Thyroid gland (tissue), 4 donors: Measurements from ENCODE around the gene CCNJ. TPM values are rescaled to one million over a fixed set of nuclear protein-coding genes. Genes with fewer than 3 reads are reported as not detected.
"Not testable (repeated sequence)": the region's sequence is repeated elsewhere in the genome, so short reads cannot be mapped to it uniquely, and the experiment has no call there.

Experiments
- DNase-seq, 2 donors: peaks; one replicate each; pipeline ENCODE4 v3.0.0-alpha.2; 2019
- H3K27ac ChIP-seq, 3 donors: fragments of 200-600 bp; sonication (generic); 1 replicate in 2 of 3; 2 replicates in 1 of 3; pipeline ENCODE4 v1.5.1; 2016 to 2019; ENCODE audit warnings: mild to moderate bottlenecking in 1 of 3, moderate library complexity in 1 of 3
- H3K27me3 ChIP-seq: fragments of 200-600 bp; sonication (generic); one replicate; pipeline ENCODE4 v1.5.1; 2019
- H3K36me3 ChIP-seq, 2 donors: fragments of 200-600 bp; sonication (generic); one replicate each; pipeline ENCODE4 v1.5.1; 2016 to 2019
- H3K4me1 ChIP-seq, 2 donors: fragments of 200-600 bp; sonication (generic); one replicate each; pipeline ENCODE4 v1.5.1; 2017 to 2019
- H3K4me3 ChIP-seq, 3 donors: fragments of 200-600 bp; sonication (generic); replicated peaks in 1 of 3; 1 replicate in 2 of 3; 2 replicates in 1 of 3; pipeline ENCODE4 v1.5.1; 2016; ENCODE audit warnings: mild to moderate bottlenecking in 1 of 3
- H3K9me3 ChIP-seq: fragments of 200-600 bp; sonication (generic); one replicate; pipeline ENCODE4 v1.5.1; 2017
- CTCF ChIP-seq, 6 experiments: fragments of 200-600 bp in 3 of 6; fragments of 450-650 bp in 3 of 6; sonication (generic) in 3 of 6; IDR thresholded peaks; one replicate each; pipeline ENCODE4 v1.5.1; 2016 to 2019; ENCODE audit warnings: antibody characterized with exemption in 6 of 6, mild to moderate bottlenecking in 2 of 6, inconsistent platforms in 1 of 6, moderate library complexity in 1 of 6
- POLR2A ChIP-seq, 2 donors: fragments of 450-650 bp; IDR thresholded peaks; one replicate each; pipeline ENCODE4 v1.6.1; 2017; ENCODE audit warnings: antibody characterized with exemption in 2 of 2, mild to moderate bottlenecking in 2 of 2, moderate library complexity in 1 of 2
- WGBS, 2 donors: methylation state at CpG; one replicate each; pipeline ENCODE4 v1.1.5; 2017; 5-methylcytosine and 5-hydroxymethylcytosine counted together
- intact Hi-C: fragments of 100-400 bp; cut with DNase I; formaldehyde crosslinking; loops from one replicate; pipeline ENCODE4 v1.15.1; 2023
- total RNA-seq, 4 donors: library from RNA; depleted of rRNA; stranded (reverse); fragments of >200 nt; gene quantifications; one replicate each; pipeline ENCODE4 v1.2.3, GENCODE V29; 2016

The CCNJ gene
- total RNA-seq, 4 donors from 2014 or later: 4.6 to 10.6 (median 5.8) TPM

DNA sequence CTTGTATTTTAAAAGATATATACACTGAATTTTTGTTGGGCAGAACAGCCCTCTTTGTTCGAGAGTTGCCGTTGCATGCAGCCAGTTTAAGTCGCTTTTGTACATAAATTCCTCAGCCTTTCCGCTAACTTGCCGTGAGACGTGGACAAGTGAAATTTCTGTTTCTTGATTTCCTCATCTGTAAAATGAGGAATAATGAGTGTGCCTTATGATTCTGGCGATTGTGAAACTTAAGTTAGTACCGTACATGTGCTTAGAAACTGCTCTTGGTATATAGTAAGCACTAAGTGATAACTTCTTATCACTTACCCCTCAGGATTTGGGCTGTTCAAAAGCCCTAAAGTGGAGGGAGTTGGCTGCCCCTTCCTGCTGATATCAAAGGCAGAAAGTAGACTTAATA lies 1.4 kb downstream of the CCNJ start:
- no peak for DNase-seq
- H3K9me3 ChIP-seq: no peaks in the 10 kb centered on the region
- no peaks in the 10 kb centered on the region for H3K36me3 ChIP-seq
- 51 to 65% methylated on average over 8 of the region's 8 CpGs for WGBS, 2 donors
- TF ChIP-seq POLR2A (IDR thresholded peaks at IDR 0.05): no peak
- TF ChIP-seq CTCF (IDR thresholded peaks at IDR 0.05): no peak
- intact Hi-C loops: no loop called here
- H3K27me3 ChIP-seq: no peaks in the 10 kb centered on the region
- H3K4me1 ChIP-seq: peaks cover 7 to 9% of the 10 kb centered on the region in 2 donors
- peak overlapping the region in 1 of 3 donors; percentile 76 for H3K27ac ChIP-seq
- H3K4me3 ChIP-seq: peak overlapping the region in 1 of 3 donors; percentile 90

DNA sequence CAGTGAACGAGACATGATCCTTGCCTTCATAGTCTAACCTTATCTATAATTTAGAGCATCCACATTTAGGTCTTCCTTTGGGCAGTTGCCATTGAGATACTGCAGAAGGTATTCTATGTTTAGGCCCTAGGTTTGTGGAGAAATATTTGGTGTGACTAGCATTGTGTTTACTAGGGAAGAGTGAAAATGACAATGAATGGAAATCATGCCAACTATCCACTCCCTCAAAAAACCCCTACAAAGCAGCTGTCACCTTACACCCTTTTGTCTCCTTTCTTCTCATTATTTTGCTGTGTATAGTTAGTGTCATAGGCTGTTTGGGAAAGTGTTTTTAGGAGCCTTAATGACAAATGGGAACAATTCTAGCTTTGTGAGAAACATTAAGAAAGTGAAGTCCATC lies 3.2 kb downstream of the CCNJ start:
- no peak overlapping the region for H3K4me3 ChIP-seq
- TF ChIP-seq POLR2A (IDR thresholded peaks at IDR 0.05) (no peak), CTCF (IDR thresholded peaks at IDR 0.05) (no peak)
- intact Hi-C loops: no loop called here
- H3K27me3 ChIP-seq: no peaks in the 10 kb centered on the region
- H3K36me3 ChIP-seq: no peaks in the 10 kb centered on the region
- 89 to 96% methylated on average over 1 of the region's 1 CpG for WGBS, 2 donors
- no peak for DNase-seq
- no peak overlapping the region for H3K27ac ChIP-seq
- H3K4me1 ChIP-seq: peaks cover 7 to 9% of the 10 kb centered on the region in 2 donors
- no peaks in the 10 kb centered on the region for H3K9me3 ChIP-seq

DNA sequence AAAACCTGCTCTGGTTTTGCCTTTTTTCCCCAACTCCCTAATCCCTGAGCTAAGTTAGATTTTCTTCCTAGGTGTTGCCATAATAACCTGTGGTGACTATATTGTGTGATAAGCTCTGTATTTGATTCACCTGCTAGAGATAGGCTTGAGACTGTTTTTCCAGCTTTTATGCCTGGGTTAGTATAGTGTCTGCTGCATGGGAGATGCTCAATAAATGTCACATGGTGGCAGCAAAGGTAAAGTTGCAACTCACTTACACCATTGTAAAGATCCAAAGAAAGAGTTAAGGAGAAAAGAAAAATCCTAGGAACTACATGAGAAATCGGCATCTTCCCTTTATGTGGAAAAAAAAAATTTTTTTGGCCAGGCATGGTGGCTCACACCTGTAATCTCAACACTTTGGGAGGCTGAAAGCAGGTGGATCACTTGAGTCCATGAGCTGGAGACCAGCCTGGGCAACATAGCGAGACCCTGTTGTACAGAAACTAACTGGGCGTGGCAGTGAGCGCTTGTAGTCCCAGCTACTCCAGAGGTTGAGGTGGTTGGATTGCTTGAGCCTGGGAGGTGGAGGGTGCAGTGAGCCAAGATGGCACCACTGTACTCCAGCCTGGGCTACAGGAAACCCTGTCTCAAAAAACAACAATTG lies 3.7 kb downstream of the CCNJ start:
- H3K9me3 ChIP-seq: no peaks in the 10 kb centered on the region
- WGBS, 2 donors: 94 to 97% methylated on average over 4 of the region's 4 CpGs
- no peak overlapping the region for H3K27ac ChIP-seq
- intact Hi-C loops: no loop called here
- no peaks in the 10 kb centered on the region for H3K36me3 ChIP-seq
- DNase-seq: no peak
- H3K4me3 ChIP-seq: no peak overlapping the region
- H3K4me1 ChIP-seq: peaks cover 7 to 9% of the 10 kb centered on the region in 2 donors
- TF ChIP-seq POLR2A (IDR thresholded peaks at IDR 0.05) (no peak), CTCF (IDR thresholded peaks at IDR 0.05) (no peak)
- no peaks in the 10 kb centered on the region for H3K27me3 ChIP-seq

DNA sequence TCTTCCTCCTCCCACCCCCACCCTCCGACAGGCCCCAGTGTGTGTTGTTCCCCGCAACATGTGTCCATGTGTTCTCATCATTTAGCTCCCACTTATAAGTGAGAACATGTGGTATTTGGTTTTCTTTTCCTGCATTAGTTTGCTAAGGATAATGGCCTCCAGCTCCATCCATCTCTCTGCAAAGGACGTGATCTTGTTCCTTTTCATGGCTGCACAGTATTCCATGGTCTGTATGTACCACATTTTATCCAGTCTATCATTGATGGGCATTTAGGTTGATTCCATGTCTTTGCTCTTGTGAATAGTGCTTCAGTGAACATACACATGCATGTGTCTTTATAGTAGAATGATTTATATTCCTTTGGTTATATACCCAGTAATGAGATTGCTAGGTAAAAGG lies 4.5 kb downstream of the CCNJ start:
- DNase-seq, H3K4me3 ChIP-seq, H3K27me3 ChIP-seq, H3K36me3 ChIP-seq, H3K9me3 ChIP-seq, H3K27ac ChIP-seq, H3K4me1 ChIP-seq, intact Hi-C loops: not testable (repeated sequence)
- WGBS, 2 donors: 96 to 99% methylated on average over 2 to 3 of the region's 3 CpGs

DNA sequence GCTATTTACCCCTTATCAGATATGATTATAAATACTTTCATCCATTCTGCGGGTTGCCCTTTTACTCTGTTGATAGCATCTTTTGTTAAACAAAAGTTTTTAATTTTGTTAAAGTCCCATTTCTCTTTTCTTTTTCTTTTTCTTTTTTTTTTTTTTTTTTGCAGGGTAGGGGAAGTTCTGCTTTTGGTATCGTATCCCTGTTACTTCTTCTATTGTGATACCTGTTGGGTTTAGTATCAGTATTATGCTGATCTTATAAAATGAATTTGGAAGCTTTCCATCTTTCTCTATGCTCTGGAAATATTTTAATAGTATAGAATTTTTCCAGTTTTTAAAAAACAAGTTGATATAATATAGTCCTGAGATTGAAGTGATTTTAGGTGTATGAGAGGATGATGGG lies 6.0 kb downstream of the CCNJ start:
- 88 to 95% methylated on average over 2 of the region's 2 CpGs for WGBS, 2 donors
- intact Hi-C loops: no loop called here
- TF ChIP-seq CTCF (IDR thresholded peaks at IDR 0.05) (no peak), POLR2A (IDR thresholded peaks at IDR 0.05) (no peak)
- no peak for DNase-seq
- H3K36me3 ChIP-seq: no peaks in the 10 kb centered on the region
- H3K27me3 ChIP-seq: no peaks in the 10 kb centered on the region
- H3K9me3 ChIP-seq: no peaks in the 10 kb centered on the region
- no peak overlapping the region for H3K4me3 ChIP-seq
- peaks cover 4 to 6% of the 10 kb centered on the region in 2 donors for H3K4me1 ChIP-seq
- H3K27ac ChIP-seq: no peak overlapping the region
